Activated naive CD4-positive, alpha-beta T cell treated with Interleukin-2 at 50 U/mL for 16 hours (primary cell): Measurements from ENCODE around the gene RHD.
"Not testable (repeated sequence)": the region's sequence is repeated elsewhere in the genome, so short reads cannot be mapped to it uniquely, and the experiment has no call there.

Experiments used
- DNase-seq: peaks from one replicate; pipeline ENCODE4 v3.0.0-alpha.2; 2020

Gene RHD

DNA sequence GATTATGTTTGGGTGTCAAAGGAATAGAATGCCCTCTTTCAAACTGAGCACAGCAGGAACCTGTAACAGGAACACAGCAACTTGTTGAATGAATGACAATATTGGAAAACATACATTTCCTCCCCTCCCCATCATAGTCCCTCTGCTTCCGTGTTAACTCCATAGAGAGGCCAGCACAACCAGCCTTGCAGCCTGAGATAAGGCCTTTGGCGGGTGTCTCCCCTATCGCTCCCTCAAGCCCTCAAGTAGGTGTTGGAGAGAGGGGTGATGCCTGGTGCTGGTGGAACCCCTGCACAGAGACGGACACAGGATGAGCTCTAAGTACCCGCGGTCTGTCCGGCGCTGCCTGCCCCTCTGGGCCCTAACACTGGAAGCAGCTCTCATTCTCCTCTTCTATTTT, at the start of gene RHD:
TSS of gene RHD (plus strand) at position 272 of the 400 bp plus-strand sequence. CDS start at position 311, 39 bp downstream.
- DNase-seq = not testable (repeated sequence)

- DNase-seq = no peak
Measured at GRCh38 chr1:25222606-25223005, 49.7 kb upstream of the RHD start.

DNA sequence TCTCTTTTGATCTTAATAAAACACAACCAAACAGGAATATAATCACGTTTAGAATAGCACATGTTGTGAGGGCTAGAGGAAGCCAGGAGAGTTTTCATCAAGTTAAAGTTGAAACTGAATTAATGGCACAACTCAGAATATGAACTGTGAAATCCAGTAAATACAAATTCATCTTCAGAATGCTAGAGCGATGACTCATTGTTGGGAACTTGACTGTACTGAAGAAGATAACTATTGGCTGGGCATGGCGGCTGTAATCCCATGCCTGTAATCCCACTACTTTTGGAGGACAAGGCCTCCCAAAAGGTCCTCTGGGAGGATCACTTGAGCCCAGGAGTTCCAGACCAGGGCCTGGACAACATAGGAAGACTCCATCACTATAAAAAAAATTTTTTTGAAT, 48.8 kb upstream of the RHD start:
- no peak for DNase-seq

DNA sequence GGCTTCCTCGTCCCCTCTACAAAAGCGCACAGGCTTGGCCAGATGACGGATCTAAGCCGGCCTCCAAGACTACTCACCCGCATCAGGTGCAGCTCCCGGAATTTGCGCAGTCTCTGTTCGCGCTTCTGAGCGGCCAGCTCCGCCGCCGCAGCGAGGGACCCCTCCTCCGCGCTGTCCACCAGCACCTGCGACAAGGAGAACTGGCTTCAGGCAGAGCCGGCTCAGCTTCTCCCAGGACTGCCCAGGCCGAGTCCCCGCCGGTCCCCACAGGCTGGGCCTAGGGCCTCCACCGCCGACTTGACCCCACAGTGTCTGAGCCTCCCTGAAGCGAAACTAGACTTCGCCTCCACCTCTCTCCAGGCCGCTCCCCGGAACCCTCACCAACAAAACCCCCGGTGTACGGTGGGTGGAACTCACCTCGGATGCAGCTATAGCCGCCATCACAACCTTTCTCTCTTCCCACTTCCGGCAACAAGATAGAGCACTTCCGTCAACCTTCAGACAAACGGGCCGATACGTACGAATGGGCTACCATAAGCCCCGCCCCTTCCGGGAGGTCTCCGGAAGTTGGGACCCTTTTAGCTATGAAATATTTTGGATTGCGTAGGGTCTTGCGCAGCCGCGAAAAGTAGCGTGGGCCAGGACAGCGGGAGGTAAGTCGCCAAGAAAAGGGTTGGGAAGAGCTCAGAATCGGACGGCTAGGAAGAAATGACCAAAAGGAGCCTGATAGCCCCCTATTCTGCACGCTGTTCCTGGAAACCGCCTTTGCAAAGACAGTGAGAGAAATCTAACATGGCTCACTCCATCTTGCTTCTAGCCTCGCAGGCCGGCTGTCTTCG, 40.1 kb upstream of the RHD start, which contains the start of gene SYF2:
TSS of gene SYF2 (minus strand) at position 476 of the 839 bp plus-strand sequence. CDS start at position 441, 35 bp downstream.
- peak; percentile 90 for DNase-seq

DNA sequence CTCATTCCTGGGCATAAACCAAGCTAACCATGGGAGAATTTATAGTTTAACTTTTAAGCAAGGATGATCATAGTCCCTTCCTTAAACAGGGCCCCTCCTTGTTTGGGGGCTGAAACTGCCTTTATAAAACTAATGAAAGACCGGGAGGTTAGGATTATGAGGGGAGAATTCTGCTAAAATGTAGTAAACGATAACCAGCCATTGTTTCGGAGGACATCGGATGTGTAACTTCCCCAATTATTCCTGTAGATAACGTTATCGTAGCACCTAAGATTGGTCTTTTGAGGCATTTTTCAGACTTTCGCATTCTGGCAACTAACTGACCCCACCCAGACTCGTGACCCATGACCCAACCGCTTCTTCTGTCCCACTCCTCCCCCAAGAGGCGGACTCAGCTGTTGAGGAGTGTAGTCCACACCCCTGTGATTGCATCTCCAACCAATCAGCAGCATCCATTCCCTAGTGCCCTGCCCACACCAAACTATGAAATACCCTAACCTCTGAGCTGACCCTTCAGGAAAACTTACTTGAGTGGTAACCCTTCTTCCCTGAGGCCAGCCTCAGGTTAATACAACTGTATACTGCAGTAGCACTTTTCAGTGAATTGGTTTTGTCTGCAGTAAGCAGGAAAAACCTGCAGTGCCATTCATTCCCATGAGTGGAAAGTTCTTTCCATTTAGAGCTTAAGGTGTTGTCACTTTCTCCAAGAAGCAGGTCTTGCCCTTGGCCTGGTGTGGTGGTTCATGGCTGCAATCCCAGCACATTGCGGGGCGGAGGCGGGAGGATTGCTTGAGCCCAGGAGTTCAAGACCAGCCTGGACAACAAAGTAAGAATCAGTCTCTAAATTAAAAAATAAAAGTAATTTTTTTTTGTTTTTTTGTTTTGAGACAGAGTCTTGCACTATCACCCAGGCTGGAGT, 39.2 kb upstream of the RHD start:
- DNase-seq = peak; percentile 55

DNA sequence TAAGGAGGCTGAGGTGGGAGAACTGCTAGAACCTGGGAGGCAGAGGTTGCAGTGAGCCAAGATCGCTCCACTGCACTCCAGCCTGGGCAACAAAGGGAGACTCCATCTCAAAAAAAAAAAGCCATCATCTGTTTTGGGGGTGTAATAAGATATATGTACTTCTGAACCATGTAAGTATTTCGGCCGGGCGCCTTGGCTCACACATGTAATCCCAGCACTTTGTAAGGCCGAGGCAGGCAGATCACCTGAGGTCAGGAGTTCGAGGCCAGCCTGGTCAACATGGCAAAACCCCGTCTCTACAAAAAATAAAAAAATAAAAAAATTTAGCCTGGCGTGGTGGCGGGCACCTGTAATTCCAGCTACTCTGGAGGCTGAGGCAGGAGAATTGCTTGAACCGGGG, 36.9 kb upstream of the RHD start:
- not testable (repeated sequence) for DNase-seq

- not testable (repeated sequence) for DNase-seq
Measured at GRCh38 chr1:25236261-25236660, 36.0 kb upstream of the RHD start.

DNA sequence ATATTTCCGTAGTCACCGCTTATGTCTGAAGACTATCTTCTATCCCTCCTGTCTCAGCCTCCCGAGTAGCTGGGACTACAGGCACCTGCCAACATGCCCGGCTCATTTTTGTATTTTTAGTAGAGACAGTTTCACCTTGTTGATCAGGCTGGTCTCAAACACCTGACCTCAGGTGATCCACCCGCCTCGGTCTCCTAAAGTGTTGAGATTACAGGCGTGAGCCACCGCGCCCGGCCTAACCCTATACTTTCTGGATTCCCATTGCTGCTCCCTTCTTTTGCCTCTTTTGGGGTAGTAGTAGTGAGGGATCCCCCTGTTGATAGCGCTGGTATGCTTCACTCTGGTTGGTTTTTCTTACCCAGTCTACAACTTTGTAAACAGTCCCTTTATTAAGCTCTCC, 34.3 kb upstream of the RHD start:
- no peak for DNase-seq

DNA sequence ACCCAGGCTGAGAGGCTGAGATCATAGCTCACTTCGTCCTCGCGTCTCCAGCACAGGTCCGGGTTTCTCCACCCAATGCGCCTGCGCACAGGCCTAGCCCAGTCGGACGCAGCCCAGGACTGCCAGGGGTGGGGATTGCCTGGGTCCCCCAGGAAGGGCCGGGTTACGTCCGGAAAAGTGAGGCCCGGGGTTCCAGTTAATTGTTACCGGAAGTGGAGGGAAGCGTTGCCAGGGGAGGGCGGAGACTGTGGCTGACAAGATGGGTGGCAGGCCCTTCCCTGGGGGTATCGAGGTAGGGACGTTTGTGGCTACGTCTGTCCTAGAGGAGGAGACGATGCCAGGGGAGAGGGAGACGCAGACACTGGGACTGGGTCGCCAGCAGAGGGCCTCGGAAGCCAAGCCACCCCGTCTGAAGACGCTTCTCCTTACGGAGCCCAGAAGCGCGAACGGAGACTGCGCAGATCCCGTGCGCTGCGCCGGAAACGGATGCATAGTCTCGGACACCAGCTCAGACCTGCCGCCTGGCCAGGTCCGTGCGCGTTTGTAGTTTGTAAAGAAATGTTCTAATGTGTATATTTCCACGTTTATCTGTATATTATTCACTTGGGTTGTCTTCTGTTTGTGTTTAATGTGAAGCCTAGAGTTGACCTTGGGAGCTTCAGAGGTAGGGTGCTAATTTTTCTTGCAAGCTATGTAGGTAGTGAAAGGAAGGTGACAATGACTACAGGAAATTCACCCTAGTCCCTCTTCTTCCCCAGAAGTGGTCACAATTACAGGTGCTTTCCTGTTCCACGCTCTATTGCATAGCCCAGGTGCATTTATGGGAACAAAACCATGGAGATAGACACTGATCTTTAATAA, 32.4 kb upstream of the RHD start:
- DNase-seq = peak; percentile 90

GRCh38 chr1:25243907-25244306, 28.4 kb upstream of the RHD start:
- no peak for DNase-seq

GRCh38 chr1:25245393-25245792, 26.9 kb upstream of the RHD start:
- no peak for DNase-seq

- no peak for DNase-seq
Measured at GRCh38 chr1:25245809-25246599, 26.3 kb upstream of the RHD start.

GRCh38 chr1:25246600-25247023, 25.7 kb upstream of the RHD start:
- peak; percentile 38 for DNase-seq

DNA sequence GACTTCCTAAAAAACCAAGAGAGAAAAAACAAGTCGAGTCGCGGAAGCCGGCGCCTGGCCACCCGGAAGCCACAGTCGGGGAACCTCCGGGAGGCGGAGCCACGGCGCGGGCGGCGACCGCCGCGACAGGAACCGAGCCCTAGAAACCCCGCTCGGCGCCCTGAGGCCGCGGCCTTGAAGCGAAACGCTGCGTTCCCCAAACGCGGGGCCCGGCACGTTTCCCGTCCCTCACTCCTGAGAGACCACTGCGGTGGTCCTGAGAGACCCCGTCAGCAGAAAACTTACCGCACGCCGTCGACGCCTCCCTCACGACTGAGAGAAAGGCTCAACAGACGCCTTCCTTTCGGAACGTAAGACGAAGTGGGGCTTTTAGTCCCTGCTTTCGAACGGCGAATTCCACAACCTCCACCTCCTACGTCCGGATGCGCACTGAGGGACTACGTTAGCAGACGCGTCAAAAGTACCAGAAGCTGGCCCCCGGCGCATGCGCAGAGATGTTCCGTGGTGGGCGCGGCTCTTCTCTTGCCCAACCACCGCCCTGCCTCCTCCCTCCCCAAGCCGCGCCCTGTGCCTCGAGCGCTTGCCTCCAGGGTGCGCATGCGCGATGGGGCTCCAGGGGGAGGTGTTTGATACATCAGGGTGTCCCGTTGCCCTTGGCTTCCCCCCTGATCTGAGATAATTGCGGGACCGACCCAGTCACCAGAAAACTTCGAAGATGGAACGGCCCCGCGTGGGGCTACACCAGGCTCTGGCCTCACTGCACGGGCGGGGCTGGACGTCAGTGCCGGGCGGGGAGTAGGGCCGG, 25.1 kb upstream of the RHD start, which contains the start of gene RSRP1:
TSS of gene RSRP1 (minus strand) at position 431 of the 805 bp plus-strand sequence. CDS start 491 bp downstream, outside the sequence.
- DNase-seq = peak; percentile 100

DNA sequence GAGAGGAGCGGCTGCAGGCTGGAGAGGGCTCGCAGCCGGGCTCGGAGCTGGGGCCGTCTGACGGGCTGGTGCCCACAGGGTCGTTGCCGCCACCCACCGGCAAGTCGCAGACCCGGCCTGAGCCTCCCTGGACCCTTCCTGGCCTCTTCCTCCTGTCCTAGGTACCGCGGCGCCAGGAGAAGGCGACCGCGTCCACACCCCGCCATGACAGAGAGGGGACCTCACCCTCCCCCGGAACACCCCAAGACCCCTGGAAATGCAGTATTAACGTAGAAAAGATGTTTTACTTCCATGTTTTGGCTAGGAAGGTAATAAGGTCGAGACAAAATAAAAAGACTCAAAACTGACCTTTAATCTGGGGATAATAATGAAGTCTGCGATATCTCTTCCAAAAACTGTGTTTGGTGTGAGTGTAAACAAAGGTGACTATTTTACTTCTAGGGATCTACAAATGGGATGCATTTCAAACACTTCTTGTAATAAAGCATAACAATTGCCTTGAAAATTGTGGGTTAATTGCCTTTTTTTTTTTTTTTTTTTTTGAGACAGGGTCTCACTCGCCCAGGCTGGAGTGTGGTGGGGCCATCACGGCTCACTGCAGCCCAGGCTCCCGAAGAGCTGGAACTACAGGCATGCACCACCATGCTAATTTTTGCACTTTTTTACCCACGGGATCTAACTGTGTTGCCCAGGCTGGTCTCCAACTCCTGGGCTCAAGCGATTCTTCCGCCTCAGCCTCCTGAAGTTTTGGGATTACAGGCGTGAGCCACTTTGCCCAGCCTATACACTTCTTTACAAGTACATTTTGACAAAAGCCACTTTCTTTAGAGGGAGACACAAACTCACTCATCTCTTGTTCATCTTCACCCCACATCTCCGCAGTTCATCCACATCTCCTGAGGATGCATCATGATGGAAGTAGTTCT, 24.2 kb upstream of the RHD start:
- DNase-seq = no peak

DNA sequence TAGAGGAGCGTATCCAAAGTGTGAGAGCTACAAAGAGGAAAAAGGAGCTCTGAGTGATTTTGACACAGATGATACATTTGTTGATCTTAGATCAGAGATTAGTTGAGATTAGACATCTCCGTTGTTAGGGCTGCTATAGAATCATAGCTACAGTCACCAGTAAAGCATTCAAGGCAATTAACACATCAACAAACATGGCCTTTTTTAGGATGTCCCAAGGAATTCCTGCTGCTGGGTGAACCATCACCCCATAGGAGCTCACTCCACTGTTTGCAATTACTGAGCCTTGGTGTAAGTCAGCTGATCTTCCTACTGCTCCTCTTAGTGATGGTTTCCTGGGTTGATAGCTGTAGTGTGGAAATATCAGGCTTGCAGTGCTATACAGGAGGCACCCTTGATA, 18.4 kb upstream of the RHD start:
- no peak for DNase-seq

- no peak for DNase-seq
Measured at GRCh38 chr1:25255706-25256577, 16.4 kb upstream of the RHD start.

- no peak for DNase-seq
Measured at GRCh38 chr1:25256578-25256965, 15.7 kb upstream of the RHD start.

GRCh38 chr1:25257196-25257595, 15.1 kb upstream of the RHD start:
- no peak for DNase-seq
